Cortex of kidney (tissue), 1 donor: ENCODE measurements around the gene ERBB4.
"Not testable (repeated sequence)": the region's sequence is repeated elsewhere in the genome, so short reads cannot be mapped to it uniquely, and the experiment has no call there.

Experiments
- DNase-seq: peaks from one replicate; lab custom pipeline; 2025; lab: John Stamatoyannopoulos, UW

ERBB4 gene

DNA sequence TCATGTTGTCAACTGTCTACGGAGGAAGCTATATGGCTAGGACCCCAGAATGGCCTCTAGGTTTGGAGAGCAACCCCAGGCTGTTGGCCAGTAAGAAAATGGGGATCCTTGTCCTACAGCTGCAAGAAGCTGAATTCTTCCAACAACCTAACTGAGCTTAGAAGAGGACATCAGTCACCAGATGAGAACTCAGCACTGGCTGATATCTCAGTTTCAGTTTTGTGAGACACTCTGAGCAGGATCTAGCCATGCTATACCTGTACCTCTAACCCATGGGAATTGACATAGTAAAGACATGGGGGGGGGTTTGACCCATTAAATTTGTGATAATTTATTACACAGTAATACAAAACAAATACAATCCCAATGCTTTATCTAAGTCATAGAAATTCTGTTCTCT, 312.5 kb downstream of the ERBB4 start:
- no peak for DNase-seq

DNA sequence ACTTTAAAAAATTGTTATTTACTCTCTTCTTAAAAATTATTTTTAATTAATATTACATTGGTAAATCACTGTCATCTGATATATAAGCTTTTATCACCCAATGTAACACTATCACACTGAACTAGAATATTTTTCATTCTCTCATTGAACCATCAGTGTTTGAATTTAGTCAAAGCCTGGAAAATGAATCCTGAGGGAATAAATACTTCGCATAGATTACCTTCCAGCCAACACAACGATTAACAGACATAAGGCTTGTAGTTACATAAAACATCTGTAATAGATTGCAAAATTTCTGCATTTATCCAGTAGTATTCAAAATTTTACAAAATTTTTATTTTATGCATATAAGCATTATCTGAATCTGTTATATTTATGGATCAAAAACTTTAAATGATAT, 314.9 kb downstream of the ERBB4 start:
- no peak for DNase-seq

DNA sequence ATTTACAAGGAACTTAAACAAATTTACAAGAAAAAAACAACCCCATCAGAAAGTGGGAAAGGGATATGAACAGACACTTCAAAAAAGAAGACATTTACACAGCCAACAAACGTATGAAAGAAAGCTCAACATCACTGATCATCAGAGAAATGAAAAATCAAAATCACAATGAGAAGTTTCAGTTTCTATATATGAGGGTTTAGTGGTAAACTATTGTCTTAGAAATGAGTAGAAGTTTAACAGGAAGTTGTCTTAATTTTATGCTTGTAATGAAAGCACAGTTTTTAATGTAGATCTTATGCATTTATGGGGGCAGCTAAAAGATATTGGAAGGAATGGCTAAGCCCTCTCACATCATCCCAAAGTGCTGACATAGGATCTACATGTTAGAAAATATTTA, 325.4 kb downstream of the ERBB4 start:
- DNase-seq = no peak

DNA sequence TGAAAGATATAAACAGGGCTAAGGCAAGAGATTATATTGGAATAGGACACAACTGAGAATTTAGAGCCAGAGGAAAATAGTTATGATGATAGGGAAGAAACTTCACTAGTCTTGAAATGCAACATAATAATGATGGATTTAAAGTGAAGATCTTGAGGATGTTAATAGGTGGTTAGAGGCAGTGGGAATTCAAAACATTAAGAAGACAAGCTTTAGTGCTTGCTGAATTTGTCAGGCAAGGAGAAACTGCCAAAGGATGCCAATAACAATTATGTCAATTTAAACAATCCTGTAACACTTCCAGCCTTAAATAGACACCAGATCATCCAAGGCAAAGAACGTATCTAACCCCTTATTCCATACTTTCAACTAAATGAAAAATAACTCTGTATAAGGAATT, 330.1 kb downstream of the ERBB4 start:
- DNase-seq = no peak

DNA sequence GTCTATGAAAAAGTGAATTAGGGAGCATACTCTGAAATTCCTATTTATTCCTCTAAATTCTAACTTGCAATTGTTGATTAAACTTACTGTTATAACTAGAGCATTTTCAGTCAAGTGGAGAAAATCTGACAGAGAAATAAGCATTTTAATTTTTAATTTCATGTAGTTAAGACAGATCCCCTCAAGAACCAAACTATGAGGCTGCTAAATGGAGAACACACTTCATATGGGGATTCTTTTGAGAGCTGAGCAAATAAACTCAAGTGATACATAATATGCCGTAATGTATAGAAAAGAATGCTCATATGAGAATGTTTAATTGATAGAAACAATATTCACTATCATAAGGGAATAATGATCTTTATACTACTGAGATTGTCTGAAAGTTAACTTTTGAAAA, 340.8 kb downstream of the ERBB4 start:
- DNase-seq = no peak

DNA sequence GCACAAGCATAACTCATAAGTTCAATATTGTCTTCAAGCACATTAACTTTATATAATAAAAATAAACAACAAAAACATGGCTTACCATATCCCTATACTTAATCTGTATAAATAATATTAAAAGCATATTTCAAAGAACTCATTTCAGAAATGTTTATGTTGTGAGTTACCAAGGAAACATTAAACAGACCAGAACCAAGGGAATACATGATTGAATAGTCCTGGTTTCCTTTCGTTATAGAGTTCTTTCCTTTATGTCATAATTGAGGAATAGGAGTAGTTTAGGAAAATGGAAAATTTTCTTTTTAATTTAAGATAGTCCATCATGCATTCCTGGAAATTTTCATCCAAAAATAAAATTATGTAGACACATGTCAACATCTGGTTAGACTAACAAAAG, 343.0 kb downstream of the ERBB4 start:
- no peak for DNase-seq

DNA sequence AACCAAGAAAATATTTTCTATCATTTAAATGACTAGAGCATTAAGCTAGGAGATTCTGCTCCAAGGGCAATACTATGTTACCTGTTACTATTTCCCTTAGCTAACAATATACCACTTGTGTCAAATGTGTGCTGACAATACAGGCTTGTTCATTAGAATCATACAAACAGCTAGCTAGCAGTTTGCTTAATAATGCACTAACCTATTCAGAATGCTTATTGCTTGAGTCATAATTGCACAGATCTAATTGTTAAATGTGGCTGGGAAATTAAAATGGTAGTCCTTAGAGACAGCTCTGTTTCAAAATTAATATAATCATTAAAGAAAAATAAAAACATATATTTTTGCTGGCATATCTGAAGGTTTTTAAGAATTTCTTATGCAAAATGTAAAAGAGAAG, 344.2 kb downstream of the ERBB4 start:
- no peak for DNase-seq

DNA sequence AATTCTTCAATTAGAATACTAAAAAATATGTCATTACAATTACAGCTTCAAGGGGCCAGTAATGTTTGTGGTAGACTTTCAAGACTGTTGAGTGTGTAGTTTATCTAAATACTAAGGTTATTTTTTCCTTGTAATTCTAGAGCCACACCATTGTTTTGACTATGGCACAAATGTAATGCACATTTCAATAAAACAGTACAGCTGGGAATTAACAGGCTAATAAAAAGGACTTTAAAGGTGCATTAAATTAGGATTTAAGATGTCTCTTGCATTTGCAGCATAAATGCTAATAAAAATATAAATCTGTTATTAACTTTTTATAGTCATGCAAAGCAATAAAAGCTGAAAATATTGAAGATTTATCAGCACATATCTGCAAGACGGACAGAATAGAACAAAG, 344.8 kb downstream of the ERBB4 start:
- DNase-seq = no peak

DNA sequence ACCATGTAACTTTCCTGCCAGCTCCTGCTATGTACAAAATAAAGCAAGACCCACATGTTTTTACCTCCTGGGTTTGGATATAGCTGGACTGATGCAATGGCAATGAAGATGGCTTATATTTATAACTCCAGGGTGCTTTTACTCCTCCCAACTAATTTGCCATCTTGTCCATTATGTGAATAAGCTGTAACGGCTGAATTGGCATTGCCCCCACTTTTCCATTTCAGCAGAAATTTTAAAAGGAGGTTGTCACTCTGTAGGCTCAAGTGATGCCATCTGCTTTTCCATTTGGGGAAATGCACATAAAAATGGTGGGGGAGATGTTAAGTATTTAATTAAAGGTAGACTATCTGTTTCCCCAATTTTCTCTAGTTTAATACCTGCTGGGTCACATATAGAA, 345.5 kb downstream of the ERBB4 start:
- no peak for DNase-seq

DNA sequence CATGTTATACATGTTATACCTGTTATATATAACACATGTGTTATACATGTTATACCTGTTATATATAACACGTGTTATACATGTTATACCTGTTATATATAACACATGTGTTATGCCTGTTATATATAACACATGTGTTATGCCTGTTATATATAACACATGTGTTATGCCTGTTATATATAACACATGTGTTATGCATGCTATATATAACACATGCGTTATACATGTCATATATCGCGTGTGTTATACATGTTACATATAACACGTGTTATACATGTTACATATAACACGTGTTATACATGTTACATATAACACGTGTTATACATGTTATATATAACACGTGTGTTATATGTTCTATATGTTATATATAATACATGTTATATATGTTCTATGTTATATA, 347.2 kb downstream of the ERBB4 start:
- not testable (repeated sequence) for DNase-seq

DNA sequence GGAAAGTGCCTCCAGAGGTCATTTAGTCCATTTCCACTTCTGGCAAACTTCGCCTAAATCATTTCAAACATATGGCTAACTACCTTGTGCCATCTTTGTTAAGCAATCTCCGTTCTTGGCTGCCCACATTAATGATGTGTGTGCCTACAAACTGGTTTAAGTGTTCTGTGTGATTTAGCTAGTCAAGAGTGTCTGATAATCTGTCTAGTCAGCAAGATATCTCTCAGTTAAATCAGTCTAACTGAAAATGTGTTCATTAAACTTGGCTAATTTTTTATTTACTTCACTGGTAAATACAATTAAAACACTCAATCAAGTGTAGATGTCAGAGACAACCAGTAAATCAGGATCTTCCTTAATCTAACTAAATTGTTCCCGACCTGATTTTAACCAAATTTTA, 352.4 kb downstream of the ERBB4 start:
- DNase-seq = no peak

DNA sequence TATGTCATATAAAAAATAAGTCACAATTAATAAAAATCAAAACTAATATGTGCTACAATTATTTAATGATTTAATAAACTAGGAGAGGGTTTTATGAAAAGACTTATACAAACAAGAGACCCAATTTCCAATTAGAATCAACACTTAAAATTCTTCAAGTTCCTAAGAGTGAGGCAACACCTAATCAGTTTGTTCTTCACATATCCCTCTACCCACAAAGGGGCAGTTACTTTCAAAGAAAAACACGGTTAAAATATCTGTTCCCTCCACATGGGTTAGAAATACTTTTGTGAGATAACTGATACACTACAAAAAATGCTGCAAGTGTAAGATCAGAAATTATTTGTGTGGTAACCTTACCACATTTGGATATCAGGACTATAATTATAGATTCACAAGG, 357.0 kb downstream of the ERBB4 start:
- no peak for DNase-seq

DNA sequence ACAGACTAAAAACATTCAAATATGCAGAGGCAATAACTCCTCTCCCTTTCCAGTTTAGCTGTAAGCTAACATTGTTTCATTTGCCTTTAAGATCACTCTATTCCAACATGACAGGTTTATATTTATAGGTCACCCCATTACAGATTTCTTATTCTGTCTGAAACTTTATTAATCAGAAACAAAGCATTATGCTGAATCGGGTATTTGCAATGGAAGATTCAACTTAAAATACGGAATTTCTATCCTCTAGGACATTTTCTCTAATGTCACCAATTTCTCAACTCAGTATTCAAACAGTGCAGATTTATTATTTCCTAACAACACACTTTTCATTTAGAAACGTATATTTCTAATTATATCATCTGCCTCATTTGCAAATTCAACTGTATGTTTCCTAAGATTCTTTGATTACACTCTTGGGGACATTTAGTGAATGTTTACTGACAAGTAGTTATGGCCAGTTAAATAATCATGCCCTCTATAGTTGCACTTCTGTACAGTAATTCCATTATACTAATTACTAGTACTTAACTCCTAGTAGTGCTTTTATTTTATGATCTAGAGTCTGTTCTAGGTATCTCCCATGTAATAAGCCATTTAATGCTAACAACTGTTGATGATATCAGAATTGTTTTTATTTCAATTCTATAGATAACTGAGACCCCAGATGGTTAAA, 358.1 kb downstream of the ERBB4 start:
- DNase-seq = no peak

DNA sequence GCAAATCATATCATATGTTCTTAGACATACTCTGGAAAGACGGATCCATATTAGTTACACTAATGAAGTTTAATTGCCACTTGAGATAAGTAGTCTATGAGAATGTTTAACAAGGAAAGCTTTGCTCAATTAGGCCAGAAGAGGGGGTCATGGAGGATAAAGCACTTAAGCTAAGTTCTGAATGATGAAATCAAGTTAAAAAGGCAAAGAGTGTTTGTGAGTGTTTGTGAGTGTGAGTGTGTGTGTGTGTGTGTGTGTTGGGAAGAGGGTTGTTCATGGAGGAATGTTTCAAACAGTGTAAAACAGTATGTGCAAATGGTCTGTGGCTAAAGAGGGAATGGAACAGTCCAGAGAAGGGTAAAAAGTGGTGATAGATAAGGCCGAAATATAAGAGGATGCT, 360.9 kb downstream of the ERBB4 start:
- DNase-seq = no peak

DNA sequence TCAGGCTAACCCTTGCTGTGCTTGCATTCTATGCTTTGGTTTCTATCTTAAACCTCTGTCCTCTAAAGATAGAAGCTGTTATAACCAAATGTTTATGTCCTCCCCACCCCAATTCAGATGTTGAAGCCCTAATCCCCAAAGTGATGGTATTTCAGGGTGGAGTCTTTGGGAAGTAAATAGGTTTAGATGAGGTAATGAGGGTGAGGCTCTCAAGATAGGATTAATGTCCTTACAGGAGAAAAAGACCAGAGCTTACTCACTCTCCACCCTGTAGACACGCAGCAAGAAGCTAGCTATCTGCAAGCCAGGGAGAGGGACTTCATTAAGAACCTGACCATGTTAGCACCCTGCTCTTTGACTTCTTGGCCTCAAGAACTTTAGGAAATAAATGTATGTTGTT, 362.5 kb downstream of the ERBB4 start:
- no peak for DNase-seq

DNA sequence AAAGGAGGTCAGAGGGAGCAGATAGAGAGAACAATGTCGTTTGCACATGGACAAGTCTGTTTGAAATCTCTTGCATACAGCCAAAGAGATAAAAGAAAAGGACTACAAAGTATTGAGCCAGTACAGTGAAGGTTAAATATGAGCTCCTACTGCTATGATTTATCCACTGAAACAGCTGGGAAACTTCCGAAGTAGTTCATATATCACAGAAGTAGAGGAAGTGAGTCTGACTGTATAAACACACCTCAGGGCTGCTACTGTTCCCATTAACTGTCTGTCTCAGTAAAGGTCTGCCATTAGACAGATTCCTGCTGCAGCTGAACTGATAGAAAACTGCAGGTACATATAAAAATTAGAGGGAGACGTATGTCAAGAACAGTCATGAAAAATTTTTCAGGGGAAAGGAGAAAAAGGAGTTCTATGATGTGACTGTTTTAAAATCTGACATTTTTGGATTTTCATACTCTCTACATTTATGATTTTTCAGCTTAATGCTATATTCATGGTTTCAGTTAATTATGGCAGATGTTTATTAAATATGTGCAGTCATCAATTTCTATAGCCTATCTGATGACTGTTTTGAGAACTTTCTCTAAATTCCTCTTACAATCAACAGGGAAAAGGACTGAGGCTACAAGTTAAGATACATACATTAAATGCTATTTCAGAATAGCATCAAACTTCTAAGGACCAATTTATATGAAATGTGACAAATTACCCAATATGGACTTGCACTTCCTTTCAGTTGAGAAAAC, 364.7 kb downstream of the ERBB4 start:
- DNase-seq = no peak

DNA sequence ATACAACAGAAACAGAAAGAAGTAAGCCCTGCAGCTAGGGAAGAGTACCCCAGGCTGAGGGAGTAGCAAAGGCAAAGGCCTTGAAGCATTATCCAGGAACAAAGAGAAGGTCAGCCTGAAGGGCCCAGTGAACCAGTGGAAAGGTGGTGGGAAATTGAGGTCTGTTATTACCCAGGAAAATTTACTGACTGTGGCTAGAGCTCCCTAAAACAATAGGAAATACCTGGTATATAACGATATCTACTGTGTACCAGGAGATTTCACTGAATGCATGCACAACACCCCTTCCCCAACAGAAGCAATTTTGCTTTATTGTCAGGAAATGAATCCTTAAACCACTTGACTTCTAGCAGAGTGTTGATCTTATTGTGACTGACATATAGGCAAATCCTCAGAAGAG, 365.3 kb downstream of the ERBB4 start:
- DNase-seq = no peak

DNA sequence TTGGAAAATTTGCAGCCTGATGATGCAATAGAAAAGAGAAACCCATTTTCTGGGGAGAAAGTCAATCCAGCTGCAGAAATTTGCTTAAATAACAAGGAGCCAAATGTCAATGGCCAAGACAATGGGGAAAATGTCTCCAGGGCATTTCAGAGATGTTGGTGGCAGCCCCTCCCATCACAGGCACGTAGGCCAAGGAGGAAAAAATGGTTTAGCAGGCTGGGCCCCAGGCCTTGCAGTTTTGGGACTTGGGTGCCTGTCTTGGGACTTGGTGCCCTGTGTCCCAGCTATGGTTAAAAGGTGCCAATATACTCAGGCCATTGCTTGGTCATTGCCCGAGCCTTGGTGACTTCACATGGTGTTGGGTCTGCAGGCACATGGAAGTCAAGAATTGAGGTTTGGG, 368.2 kb downstream of the ERBB4 start:
- DNase-seq = no peak

DNA sequence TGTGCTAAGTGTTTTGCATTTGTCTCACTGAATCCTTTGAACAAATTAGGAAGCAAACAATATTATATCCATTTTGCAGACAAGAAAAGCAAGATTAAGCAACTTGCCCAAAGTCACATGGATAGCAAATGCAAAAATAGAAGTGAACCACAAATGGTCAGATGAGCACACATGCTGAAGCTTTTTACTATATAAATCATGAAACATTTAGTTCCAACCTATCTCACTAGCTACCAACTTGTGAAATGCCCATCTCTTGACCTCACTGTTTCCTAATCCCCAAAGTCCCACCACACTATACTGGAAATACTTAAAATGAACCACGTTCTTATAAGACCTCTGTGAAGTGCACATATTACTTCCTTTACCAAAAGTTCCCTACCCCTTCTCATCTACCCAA, 380.5 kb downstream of the ERBB4 start:
- DNase-seq = no peak

DNA sequence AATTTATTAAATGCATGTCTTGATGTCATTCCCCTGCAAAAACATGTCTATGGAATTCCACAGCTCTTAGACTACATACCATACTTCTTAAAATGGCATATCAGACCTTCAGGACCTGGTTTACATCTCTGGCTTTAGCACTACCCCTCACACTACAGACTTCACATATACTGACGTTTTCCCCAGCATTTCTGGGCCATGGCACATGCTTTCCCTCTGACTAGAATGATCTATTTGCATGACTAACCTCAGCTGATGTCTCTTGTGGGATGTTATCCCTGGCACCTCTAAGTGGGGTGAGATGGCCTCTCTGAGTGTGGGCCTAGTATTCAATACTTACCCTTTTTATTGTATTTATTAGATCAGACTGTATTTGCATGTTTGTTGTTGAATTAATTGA, 381.6 kb downstream of the ERBB4 start:
- no peak for DNase-seq

DNA sequence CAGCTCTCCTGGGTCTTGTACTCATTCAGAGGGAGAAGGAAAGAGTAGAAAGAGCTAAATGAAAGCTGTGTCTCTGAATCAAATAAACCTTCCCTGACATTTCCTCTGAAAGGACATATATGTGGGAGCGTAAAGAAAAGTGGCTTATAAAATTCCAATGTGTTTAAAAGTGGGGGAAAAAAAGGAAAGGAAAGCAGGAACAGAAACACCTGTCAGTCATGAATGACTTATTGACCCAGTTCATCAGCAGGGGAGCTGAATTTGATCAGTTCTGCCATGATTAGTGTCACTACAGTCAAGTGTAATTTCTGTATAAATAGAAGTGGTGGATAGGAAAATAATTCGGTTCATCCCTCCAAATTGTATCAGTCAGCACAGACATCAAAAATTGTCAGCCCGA, 382.5 kb downstream of the ERBB4 start:
- no peak for DNase-seq

DNA sequence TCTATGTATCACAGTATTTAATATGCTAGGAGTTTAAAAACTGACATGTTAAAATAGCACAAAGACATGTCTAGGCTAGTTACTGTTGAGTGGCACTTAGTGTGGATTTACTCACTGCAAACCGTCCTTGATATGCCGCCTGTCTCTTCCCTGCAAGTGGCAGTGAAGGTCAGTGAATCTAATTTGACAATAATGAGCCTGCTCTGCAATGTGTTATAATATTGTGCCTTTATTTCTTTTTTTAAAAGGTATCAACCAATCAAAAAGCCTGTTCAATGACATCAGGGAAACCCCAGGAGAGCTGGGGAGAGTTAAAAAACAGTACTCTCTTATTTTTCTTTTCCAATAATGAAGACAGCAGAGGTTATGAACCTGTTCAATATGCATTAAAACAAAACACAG, 384.1 kb downstream of the ERBB4 start:
- DNase-seq = no peak

DNA sequence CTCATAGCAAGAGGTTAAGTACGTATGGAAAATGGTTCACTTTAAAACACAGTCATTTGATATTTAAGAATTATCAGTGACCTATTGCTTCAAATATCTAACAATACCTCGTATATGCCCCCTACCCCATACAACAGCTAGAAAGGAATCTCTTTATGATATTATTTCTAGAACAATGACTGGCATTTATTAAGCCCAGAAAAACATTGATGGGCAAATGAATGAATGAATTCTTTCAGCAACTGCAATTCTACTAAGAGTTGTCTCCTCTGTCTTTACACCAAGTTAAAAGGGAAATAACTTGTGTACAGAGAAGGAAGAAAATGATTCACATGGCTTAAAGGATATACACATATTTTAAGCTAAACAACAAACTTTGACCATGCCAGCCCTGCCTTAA, 384.7 kb downstream of the ERBB4 start:
- DNase-seq = no peak

DNA sequence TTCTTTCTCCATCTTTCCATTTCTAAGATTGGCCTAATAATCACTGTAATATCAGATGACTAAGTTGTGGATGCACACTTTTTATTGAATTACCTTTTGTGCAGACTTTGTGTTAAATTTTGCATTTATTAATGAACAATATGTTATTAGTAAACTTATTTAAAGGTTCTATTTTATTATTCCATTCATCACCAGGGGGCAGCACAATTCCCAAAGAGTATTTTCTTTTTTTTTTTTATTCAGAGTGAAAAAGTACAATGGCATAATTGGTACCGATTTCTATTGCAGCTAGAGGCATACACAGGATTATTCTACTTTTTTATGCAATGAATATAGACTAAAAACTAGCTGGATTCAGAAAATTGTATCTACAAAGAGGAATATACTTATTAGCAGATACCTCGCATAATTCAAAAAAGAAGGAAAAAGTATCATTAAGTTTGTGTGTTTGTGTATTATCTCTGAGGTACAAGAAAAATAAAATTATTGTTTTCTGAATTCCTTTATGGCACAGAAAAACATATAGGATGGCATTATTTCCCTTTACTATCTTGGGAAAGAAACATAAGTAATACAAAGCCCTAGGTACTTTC, 390.6 kb downstream of the ERBB4 start:
- DNase-seq = no peak
